H1 (cell line): Measurements from ENCODE around the gene GDNF. TPM values are rescaled to one million over a fixed set of nuclear protein-coding genes. Genes with fewer than 3 reads are reported as not detected.

Source experiments
- EZH2 ChIP-seq: fragments of 200-600 bp; sonication (generic); IDR thresholded peaks from 2 replicates; pipeline ENCODE4 v1.7.1; 2012; ENCODE audit warnings: low read depth, mild to moderate bottlenecking, moderate library complexity, low read length, inconsistent platforms; ENCODE audit not compliant: severe bottlenecking
- TBP ChIP-seq: IDR thresholded peaks from 2 replicates; pipeline ENCODE4 v1.6.1; 2011; ENCODE audit warnings: low read depth, low read length, improper control_type of control experiment
- TEAD4 ChIP-seq: IDR thresholded peaks from 2 replicates; pipeline ENCODE4 v1.6.1; 2012; ENCODE audit warnings: low read depth, low read length, inconsistent platforms, mixed read lengths
- polyA plus RNA-seq, 7 experiments: library from polyadenylated mRNA; depleted of rRNA in 3 of 7; stranded (reverse) in 5 of 7; unstranded in 2 of 7; fragments of >200 nt in 5 of 7; fragments of 200-250 nt in 2 of 7; gene quantifications; 1 replicate in 5 of 7; 2 replicates in 1 of 7; 4 replicates in 1 of 7; pipeline versions ENCODE4 v1.2.1 to v1.2.3, GENCODE V29; 2011 to 2013; ENCODE audit warnings: missing spikeins in 2 of 7, mixed read lengths in 2 of 7
- total RNA-seq: library from RNA; stranded (reverse); fragmentation: NEBNext Ultra II Directional; extraction: Animal tissue kit (Norgen Biotek cat#: 25700); gene quantifications from 2 replicates; pipeline ENCODE4 v1.2.1, GENCODE V29; 2021

GDNF gene
- total and polyA plus RNA-seq, 2 of the 8 experiments (the other 6 are each of a cell fraction or from before 2014, with no cell fraction given), result 0.15 to 2.0 TPM

DNA sequence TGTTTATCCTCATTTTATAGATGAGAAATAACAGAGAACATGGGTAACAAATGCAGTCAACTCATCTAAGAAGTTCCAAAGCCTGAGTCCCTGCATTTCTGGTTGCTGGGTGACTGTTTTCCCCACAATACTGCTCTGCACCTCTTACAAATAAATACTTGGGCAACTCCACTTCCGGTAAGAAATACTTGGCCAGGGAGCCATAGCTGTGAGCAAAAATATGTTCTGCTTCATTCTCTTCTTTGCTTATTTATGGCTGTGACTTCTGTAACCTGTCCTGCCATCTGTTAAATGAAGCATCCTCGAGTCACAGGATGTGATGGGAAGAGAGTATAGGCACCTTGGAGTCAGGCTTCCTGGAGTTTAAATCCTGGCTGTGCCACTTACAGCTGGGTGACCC lies 49.9 kb downstream of the GDNF start (continued):
- TF ChIP-seq TEAD4 (no peak), EZH2 (no peak), TBP (no peak)
